HepG2 (cell line): ENCODE data around the gene ITCH. TPM values are rescaled to one million over a fixed set of nuclear protein-coding genes. Genes with fewer than 3 reads are reported as not detected.
"Not testable (repeated sequence)": the region's sequence is repeated elsewhere in the genome, so short reads cannot be mapped to it uniquely, and the experiment has no call there.

Experiments
- ATAC-seq: fragments of 200-7000 bp; cut with Tn5 transposase; 3 replicates; pipeline ENCODE4 v1.9.1; 2020; ENCODE audit warnings: mild to moderate bottlenecking, moderate library complexity
- BruUV-seq: library from RNA; stranded (reverse); fragments of 400-500 nt; replicated peaks from 2 replicates; lab custom pipeline; 2021; lab: Mats Ljungman, UMichigan
- CTCF ChIA-PET: fragments of 300-600 bp; formaldehyde crosslinking; extraction: SDS; loops from one replicate; lab custom pipeline; 2021; ENCODE audit warnings: low total read pairs, inconsistent platforms, low intra/inter-chr PET ratio; lab: Yijun Ruan, JAX
- POLR2A ChIA-PET: fragments of 350-600 bp; sonication (Branson Sonifier 250); formaldehyde crosslinking; loops from one replicate; lab custom pipeline; 2020; ENCODE audit warnings: antibody characterized with exemption, inconsistent platforms; lab: Yijun Ruan, JAX
- DNase-seq: peaks from one replicate; pipeline ENCODE4 v3.0.0-alpha.2; 2015; ENCODE audit warnings: low spot score
- FAIRE-seq: peaks from 3 replicates; lab custom pipeline; 2011; peaks lifted over from hg19 to GRCh38; lab: Jason Lieb, UNC
- H2AFZ ChIP-seq: one replicate; pipeline ENCODE4 v1.6.1; 2011; ENCODE audit warnings: low read length, inconsistent platforms
- H3K27ac ChIP-seq: fragments of 300-600 bp; 3 replicates; pipeline ENCODE4 v1.8.0; 2011; ENCODE audit warnings: mixed run types, mild to moderate bottlenecking, mixed read lengths, low read length, inconsistent platforms; ENCODE audit not compliant: insufficient read depth; ENCODE audit errors: extremely low read length
- H3K27me3 ChIP-seq, 2 experiments: fragments of 200-600 bp in 1 of 2; 2 replicates in 1 of 2; 3 replicates in 1 of 2; pipeline versions ENCODE4 v1.6.0 to v1.8.0; 2011; ENCODE audit warnings: low read length in 2 of 2, mild to moderate bottlenecking in 2 of 2, moderate library complexity in 2 of 2, inconsistent platforms in 1 of 2; ENCODE audit not compliant: insufficient read depth in 2 of 2, control insufficient read depth in 1 of 2
- H3K36me3 ChIP-seq, 2 experiments: fragments of 200-600 bp in 1 of 2; replicated peaks in 1 of 2; 2 replicates in 1 of 2; 3 replicates in 1 of 2; pipeline versions ENCODE4 v1.5.1 to v1.8.0; 2011; ENCODE audit warnings: low read length in 2 of 2, inconsistent platforms in 1 of 2; ENCODE audit not compliant: insufficient read depth in 2 of 2, control insufficient read depth in 1 of 2
- H3K4me1 ChIP-seq: 2 replicates; pipeline ENCODE4 v1.5.1; 2012; ENCODE audit warnings: low read length, inconsistent platforms; ENCODE audit not compliant: insufficient read depth
- H3K4me2 ChIP-seq: 2 replicates; pipeline ENCODE4 v1.6.0; 2011; ENCODE audit warnings: low read depth, low read length, inconsistent platforms
- H3K4me3 ChIP-seq, 3 experiments: fragments of 200-600 bp in 1 of 3; sonication (generic), shearing (Covaris generic) in 1 of 3; replicated peaks in 1 of 3; 2 replicates each; pipeline ENCODE4 v1.5.1; 2011 to 2016; ENCODE audit warnings: low read length in 3 of 3, inconsistent platforms in 2 of 3, low read depth in 2 of 3, mild to moderate bottlenecking in 2 of 3, control low read depth in 1 of 3, mixed read lengths in 1 of 3; ENCODE audit not compliant: insufficient read depth in 1 of 3
- H3K79me2 ChIP-seq: one replicate; pipeline ENCODE4 v1.6.1; 2011; ENCODE audit warnings: low read length, inconsistent platforms; ENCODE audit not compliant: insufficient read depth
- H3K9ac ChIP-seq: 2 replicates; pipeline ENCODE4 v1.6.0; 2011; ENCODE audit warnings: mild to moderate bottlenecking, low read depth, low read length, inconsistent platforms; ENCODE audit not compliant: insufficient read depth
- H3K9me3 ChIP-seq: 2 replicates; pipeline ENCODE4 v1.5.1; 2012; ENCODE audit warnings: mild to moderate bottlenecking, low read length
- H4K20me1 ChIP-seq: 2 replicates; pipeline ENCODE4 v1.6.0; 2011; ENCODE audit warnings: inconsistent platforms, mild to moderate bottlenecking, low read length, moderate library complexity; ENCODE audit not compliant: insufficient read depth
- HOXA3 ChIP-seq: sonication (generic); formaldehyde crosslinking; IDR thresholded peaks from 2 replicates; pipeline ENCODE4 v1.5.0; 2020; ENCODE audit warnings: missing genetic modification reagents
- NFKB2 ChIP-seq: sonication (generic); formaldehyde crosslinking; IDR thresholded peaks from 2 replicates; pipeline ENCODE4 v1.4.0; 2020; ENCODE audit warnings: missing genetic modification reagents, borderline replicate concordance
- ZBTB38 ChIP-seq: sonication (generic); formaldehyde crosslinking; IDR thresholded peaks from 2 replicates; pipeline ENCODE4 v1.5.1; 2020; ENCODE audit warnings: mild to moderate bottlenecking, missing genetic modification reagents
- ZNF724P ChIP-seq: sonication (generic); formaldehyde crosslinking; IDR thresholded peaks from 2 replicates; pipeline ENCODE4 v1.8.0; 2022; ENCODE audit warnings: missing genetic modification reagents, borderline replicate concordance
- WGBS: methylation state at CpG from one replicate; pipeline ENCODE4 v1.1.6; 2017; ENCODE audit warnings: low lambda C conversion rate; 5-methylcytosine and 5-hydroxymethylcytosine counted together
- in situ Hi-C: cut with HindIII; loops from 2 replicates; pipeline ENCODE4 v1.10.0; 2017; ENCODE audit warnings: low pct_unique_long_range_greater_than_20kb; ENCODE audit not compliant: extremely low pct_ligation_motif_present
- intact Hi-C: fragments of 100-400 bp; cut with micrococcal nuclease; formaldehyde crosslinking; loops from one replicate; pipeline ENCODE4 v1.10.0; 2022; ENCODE audit not compliant: unreplicated experiment
- polyA plus RNA-seq, 8 experiments: library from polyadenylated mRNA; depleted of rRNA in 3 of 8; stranded (reverse) in 7 of 8; unstranded in 1 of 8; fragments of >200 nt; fragmentation: Illumina TruSeq in 4 of 8; extraction: Trizol in 4 of 8; gene quantifications; 2 replicates each; pipeline versions ENCODE4 v1.2.1 to v1.2.3, GENCODE V29; 2011 to 2016; ENCODE audit warnings: low read depth in 4 of 8, missing spikeins in 1 of 8, mixed read lengths in 1 of 8; ENCODE audit not compliant: insufficient read depth in 1 of 8
- total RNA-seq, 5 experiments: library from RNA; depleted of rRNA; stranded (reverse); fragments of >200 nt; fragmentation: Illumina TruSeq; extraction: Trizol; gene quantifications; 2 replicates each; pipeline ENCODE4 v1.2.3, GENCODE V29; 2016; ENCODE audit warnings: low read depth in 1 of 5
- TF ChIP-seq, protein P1 (sequence below): sonication (generic); formaldehyde crosslinking; IDR thresholded peaks from 2 replicates; pipeline ENCODE4 v1.4.0; 2020; ENCODE audit warnings: missing genetic modification reagents, mild to moderate bottlenecking, borderline replicate concordance
- TF ChIP-seq, protein P2 (sequence below): sonication (generic); formaldehyde crosslinking; IDR thresholded peaks from 2 replicates; pipeline ENCODE4 v1.4.0; 2020; ENCODE audit warnings: missing genetic modification reagents
- TF ChIP-seq, protein P3 (sequence below): sonication (generic); formaldehyde crosslinking; IDR thresholded peaks from 2 replicates; pipeline ENCODE4 v1.4.0; 2020; ENCODE audit warnings: missing genetic modification reagents

Gene ITCH
- total and polyA plus RNA-seq, 2 of the 13 experiments (the other 11 are each of a cell fraction or from before 2014, with no cell fraction given): 20.5 to 112 TPM

DNA sequence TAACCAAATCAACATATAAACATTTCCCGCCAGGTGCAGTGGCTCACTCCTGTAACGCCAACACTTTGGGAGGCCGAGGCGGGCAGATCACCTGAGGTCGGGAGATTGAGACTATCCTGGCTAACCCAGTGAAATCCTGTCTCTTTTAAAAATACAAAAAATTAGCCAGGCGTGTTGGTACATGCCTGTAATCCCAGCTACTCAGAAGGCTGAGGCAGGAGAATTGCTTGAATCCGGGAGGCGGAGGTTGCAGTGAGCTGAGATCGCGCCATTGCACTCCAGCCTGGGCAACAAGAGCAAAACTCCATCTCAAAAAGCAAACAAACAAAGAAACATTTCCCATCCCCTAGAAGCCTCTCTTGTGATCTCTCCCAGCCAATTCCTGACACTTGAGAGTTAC is 22.3 kb upstream of the ITCH start:
- ATAC-seq, H4K20me1 ChIP-seq, intact Hi-C loops, H3K9ac ChIP-seq, H3K27ac ChIP-seq, H3K9me3 ChIP-seq, DNase-seq, H3K4me2 ChIP-seq, in situ Hi-C loops, H3K27me3 ChIP-seq, BruUV-seq, CTCF ChIA-PET, H3K36me3 ChIP-seq: not testable (repeated sequence)
- TF ChIP-seq, protein P1, sequence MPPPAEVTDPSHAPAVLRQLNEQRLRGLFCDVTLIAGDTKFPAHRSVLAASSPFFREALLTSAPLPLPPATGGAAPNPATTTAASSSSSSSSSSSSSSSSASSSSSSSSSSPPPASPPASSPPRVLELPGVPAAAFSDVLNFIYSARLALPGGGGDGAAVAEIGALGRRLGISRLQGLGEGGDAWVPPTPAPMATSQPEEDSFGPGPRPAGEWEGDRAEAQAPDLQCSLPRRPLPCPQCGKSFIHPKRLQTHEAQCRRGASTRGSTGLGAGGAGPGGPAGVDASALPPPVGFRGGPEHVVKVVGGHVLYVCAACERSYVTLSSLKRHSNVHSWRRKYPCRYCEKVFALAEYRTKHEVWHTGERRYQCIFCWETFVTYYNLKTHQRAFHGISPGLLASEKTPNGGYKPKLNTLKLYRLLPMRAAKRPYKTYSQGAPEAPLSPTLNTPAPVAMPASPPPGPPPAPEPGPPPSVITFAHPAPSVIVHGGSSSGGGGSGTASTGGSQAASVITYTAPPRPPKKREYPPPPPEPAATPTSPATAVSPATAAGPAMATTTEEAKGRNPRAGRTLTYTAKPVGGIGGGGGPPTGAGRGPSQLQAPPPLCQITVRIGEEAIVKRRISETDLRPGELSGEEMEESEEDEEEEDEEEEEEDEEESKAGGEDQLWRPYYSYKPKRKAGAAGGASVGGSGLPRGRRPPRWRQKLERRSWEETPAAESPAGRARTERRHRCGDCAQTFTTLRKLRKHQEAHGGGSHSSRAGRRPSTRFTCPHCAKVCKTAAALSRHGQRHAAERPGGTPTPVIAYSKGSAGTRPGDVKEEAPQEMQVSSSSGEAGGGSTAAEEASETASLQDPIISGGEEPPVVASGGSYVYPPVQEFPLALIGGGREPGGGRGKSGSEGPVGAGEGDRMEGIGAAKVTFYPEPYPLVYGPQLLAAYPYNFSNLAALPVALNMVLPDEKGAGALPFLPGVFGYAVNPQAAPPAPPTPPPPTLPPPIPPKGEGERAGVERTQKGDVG: 0 out of 2 replicates have a peak, but pooled peaks have one; percentile 7
- TF ChIP-seq ZBTB38 (CRISPR knock-in tag) (peak; percentile 57; the same call in 1 of the 2 replicates), NFKB2 (CRISPR knock-in tag) (0 out of 2 replicates have a peak, but pooled peaks have one; percentile 28), ZNF724P (0 out of 2 replicates have a peak, but pooled peaks have one; percentile 36), HOXA3 (peak; percentile 20; the same call in 1 of the 2 replicates)
- TF ChIP-seq, protein P2, sequence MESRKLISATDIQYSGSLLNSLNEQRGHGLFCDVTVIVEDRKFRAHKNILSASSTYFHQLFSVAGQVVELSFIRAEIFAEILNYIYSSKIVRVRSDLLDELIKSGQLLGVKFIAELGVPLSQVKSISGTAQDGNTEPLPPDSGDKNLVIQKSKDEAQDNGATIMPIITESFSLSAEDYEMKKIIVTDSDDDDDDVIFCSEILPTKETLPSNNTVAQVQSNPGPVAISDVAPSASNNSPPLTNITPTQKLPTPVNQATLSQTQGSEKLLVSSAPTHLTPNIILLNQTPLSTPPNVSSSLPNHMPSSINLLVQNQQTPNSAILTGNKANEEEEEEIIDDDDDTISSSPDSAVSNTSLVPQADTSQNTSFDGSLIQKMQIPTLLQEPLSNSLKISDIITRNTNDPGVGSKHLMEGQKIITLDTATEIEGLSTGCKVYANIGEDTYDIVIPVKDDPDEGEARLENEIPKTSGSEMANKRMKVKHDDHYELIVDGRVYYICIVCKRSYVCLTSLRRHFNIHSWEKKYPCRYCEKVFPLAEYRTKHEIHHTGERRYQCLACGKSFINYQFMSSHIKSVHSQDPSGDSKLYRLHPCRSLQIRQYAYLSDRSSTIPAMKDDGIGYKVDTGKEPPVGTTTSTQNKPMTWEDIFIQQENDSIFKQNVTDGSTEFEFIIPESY: peak; percentile 57; the same call in 1 of the 2 replicates
- TF ChIP-seq, protein P3, sequence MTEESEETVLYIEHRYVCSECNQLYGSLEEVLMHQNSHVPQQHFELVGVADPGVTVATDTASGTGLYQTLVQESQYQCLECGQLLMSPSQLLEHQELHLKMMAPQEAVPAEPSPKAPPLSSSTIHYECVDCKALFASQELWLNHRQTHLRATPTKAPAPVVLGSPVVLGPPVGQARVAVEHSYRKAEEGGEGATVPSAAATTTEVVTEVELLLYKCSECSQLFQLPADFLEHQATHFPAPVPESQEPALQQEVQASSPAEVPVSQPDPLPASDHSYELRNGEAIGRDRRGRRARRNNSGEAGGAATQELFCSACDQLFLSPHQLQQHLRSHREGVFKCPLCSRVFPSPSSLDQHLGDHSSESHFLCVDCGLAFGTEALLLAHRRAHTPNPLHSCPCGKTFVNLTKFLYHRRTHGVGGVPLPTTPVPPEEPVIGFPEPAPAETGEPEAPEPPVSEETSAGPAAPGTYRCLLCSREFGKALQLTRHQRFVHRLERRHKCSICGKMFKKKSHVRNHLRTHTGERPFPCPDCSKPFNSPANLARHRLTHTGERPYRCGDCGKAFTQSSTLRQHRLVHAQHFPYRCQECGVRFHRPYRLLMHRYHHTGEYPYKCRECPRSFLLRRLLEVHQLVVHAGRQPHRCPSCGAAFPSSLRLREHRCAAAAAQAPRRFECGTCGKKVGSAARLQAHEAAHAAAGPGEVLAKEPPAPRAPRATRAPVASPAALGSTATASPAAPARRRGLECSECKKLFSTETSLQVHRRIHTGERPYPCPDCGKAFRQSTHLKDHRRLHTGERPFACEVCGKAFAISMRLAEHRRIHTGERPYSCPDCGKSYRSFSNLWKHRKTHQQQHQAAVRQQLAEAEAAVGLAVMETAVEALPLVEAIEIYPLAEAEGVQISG (CRISPR knock-in tag): 0 out of 2 replicates have a peak, but pooled peaks have one; percentile 7
- TF ChIP-seq, all 625 proteins: peak for 7; not testable (repeated sequence) for 618
- WGBS: 88% methylated on average over 10 of the region's 10 CpGs
- H3K4me3 ChIP-seq, POLR2A ChIA-PET, FAIRE-seq, H2AFZ ChIP-seq, H3K79me2 ChIP-seq: not testable (repeated sequence)
- H3K4me1 ChIP-seq: peaks cover 73% of the 10 kb centered on the region
